Measurements from ENCODE around the gene CBX1.

GRCh38 chr17:48074322-48075081 is 26.8 kb downstream of the CBX1 start:
- TF ChIP-seq CTCF (conservative IDR thresholded peaks at IDR 0.05; ENCODE audit: low read length) (peak; percentile 86), EZH2phosphoT487 (IDR thresholded peaks at IDR 0.05; ENCODE audit: borderline replicate concordance) (no peak)
